ENCODE data around the gene CDHR3.

GRCh38 chr7:106048706-106049020 lies 85.6 kb downstream of the CDHR3 start:
- TF ChIP-seq CTCF (IDR thresholded peaks at IDR 0.05; ENCODE audit: poor library complexity, severe bottlenecking) (no peak), MXI1 (conservative IDR thresholded peaks at IDR 0.05; ENCODE audit: poor library complexity, severe bottlenecking) (no peak)
